RPMI8226 (cell line): Measurements from ENCODE around the gene SQSTM1.

Experiments used
- DNase-seq: peaks from one replicate; pipeline ENCODE4 v3.0.0-alpha.2; 2015

SQSTM1 gene

GRCh38 chr5:179795049-179795862 is 25.4 kb upstream of the SQSTM1 start:
- peak; percentile 53 for DNase-seq

- DNase-seq, result peak; percentile 90
These were observed 24.6 kb upstream of the SQSTM1 start for GRCh38 chr5:179795863-179796833.

- DNase-seq, result no peak
These were observed 23.7 kb upstream of the SQSTM1 start for GRCh38 chr5:179796877-179797608.

- no peak for DNase-seq
These were observed 23.0 kb upstream of the SQSTM1 start for GRCh38 chr5:179797741-179798140.

- DNase-seq, result no peak
These were observed 22.4 kb upstream of the SQSTM1 start for GRCh38 chr5:179798144-179798770.

- DNase-seq, result no peak
These were observed 21.7 kb upstream of the SQSTM1 start for GRCh38 chr5:179798771-179799643.

- DNase-seq, result no peak
These were observed 21.1 kb upstream of the SQSTM1 start for GRCh38 chr5:179799644-179799973.

- DNase-seq, result no peak
These were observed 20.5 kb upstream of the SQSTM1 start for GRCh38 chr5:179800071-179800695.

GRCh38 chr5:179800696-179801201 is 20.0 kb upstream of the SQSTM1 start:
- DNase-seq, result no peak

- peak; percentile 23 for DNase-seq
These were observed 19.1 kb upstream of the SQSTM1 start for GRCh38 chr5:179801304-179802206.

- DNase-seq, result no peak
These were observed 18.4 kb upstream of the SQSTM1 start for GRCh38 chr5:179802207-179802883.

GRCh38 chr5:179802950-179803562 is 17.6 kb upstream of the SQSTM1 start:
- DNase-seq, result no peak

GRCh38 chr5:179803651-179804554 is 16.8 kb upstream of the SQSTM1 start:
- DNase-seq, result no peak

GRCh38 chr5:179804555-179804947 is 16.2 kb upstream of the SQSTM1 start:
- DNase-seq, result no peak

- peak; percentile 34 for DNase-seq
These were observed 15.6 kb upstream of the SQSTM1 start for GRCh38 chr5:179805070-179805528.

- DNase-seq, result peak; percentile 57
These were observed 15.0 kb upstream of the SQSTM1 start for GRCh38 chr5:179805529-179806249.
